Measurements from ENCODE around the gene HOXA4.

DNA sequence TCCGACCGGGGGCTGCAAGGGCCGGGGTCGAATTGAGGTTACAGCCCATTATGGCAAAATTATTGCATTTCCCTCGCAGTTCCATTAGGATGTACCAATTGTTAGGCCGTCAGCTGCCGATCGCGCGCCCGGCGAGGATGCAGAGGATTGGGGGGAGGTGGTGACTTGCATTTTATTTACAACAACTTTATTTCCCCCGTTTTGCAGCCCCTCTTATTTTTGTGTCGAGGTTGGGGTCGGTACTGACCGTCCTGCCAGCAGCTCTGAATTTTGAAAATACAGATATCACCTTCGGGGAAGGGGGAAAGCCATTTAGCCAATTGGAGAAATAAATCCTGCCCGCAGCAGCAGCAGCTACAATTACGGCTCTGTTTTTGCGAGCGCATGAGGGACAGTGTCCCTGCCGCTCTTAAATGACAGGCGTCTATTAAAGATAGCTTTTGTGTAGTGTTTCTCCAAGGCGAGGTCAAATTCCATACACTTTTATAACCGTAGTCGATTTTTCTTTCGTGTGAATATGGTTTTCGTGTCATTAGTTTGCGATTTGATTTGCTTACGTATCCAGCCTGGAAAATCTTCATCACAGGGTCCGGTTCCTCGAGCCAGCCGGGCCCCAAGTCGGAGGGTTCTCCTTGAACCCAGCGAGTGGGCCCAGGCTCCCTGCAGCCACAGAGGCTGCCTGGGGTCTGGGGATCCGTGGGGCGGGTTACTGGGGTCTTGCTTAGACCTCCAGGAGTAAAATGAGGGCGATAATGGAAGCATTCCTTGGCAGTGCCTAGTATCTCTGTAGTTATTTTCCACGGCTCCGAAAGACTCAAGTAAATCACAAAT, 13.6 kb upstream of the HOXA4 start:
- TF ChIP-seq POLR2A (IDR thresholded peaks at IDR 0.05) (no peak), CTCF (IDR thresholded peaks at IDR 0.05) (no peak)
